ENCODE results near the gene MYRIP. TPM values are rescaled to one million over a fixed set of nuclear protein-coding genes. Genes with fewer than 3 reads are reported as not detected.

The MYRIP gene
- total and polyA plus RNA-seq, 10 of the 15 experiments (the other 5 are each of a cell fraction or from before 2014, with no cell fraction given): 0.03 to 0.08 (median 0.04) TPM; not detected in 6

GRCh38 chr3:40103829-40104228, 294.4 kb downstream of the MYRIP start (continued):
- TF ChIP-seq CUX1 (IDR thresholded peaks at IDR 0.05; ENCODE audit: insufficient replicate concordance, low read depth, low read length) (no peak), RELB (IDR thresholded peaks at IDR 0.05; ENCODE audit: low read depth) (no peak), TCF12 (IDR thresholded peaks at IDR 0.05; ENCODE audit: low read depth, low read length) (no peak), BHLHE40 (IDR thresholded peaks at IDR 0.05; ENCODE audit: borderline replicate concordance in 1 of 2, low read depth in 2 of 2, low read length in 1 of 2) (no peak), MTA3 (IDR thresholded peaks at IDR 0.05; ENCODE audit: borderline replicate concordance, low read length) (no peak), ATF2 (IDR thresholded peaks at IDR 0.05; ENCODE audit: low read length) (no peak), JUNB (IDR thresholded peaks at IDR 0.05) (no peak), CBFB (IDR thresholded peaks at IDR 0.05; ENCODE audit: low read depth) (no peak)

All from GM12878 (cell line).